MM.1S (cell line): ENCODE measurements around the gene ARF1.
A peak's percentile ranks its signal among the peaks of the same experiment; 100 is the strongest.

ENCODE experiments used
- DNase-seq: peaks from one replicate; pipeline ENCODE4 v3.0.0-alpha.2; 2015
- H2AFZ ChIP-seq: fragments of 300-600 bp; sonication (generic); 2 replicates; pipeline ENCODE4 v1.6.0; 2016; ENCODE audit warnings: antibody characterized with exemption, low read length
- H3F3A ChIP-seq: fragments of 300-600 bp; sonication (generic); 2 replicates; pipeline ENCODE4 v1.6.1; 2016; ENCODE audit warnings: mild to moderate bottlenecking, antibody characterized with exemption, low read length, moderate library complexity, mixed read lengths; ENCODE audit not compliant: insufficient read depth
- H3K27ac ChIP-seq: fragments of 300-600 bp; sonication (generic); 2 replicates; pipeline ENCODE4 v1.5.1; 2016; ENCODE audit warnings: mild to moderate bottlenecking, low read length
- H3K27me3 ChIP-seq: fragments of 300-600 bp; sonication (generic); replicated peaks from 2 replicates; pipeline ENCODE4 v1.6.0; 2016; ENCODE audit warnings: low read length; ENCODE audit not compliant: insufficient read depth
- H3K36me3 ChIP-seq: fragments of 300-600 bp; sonication (generic); replicated peaks from 2 replicates; pipeline ENCODE4 v1.6.1; 2016; ENCODE audit warnings: mild to moderate bottlenecking, low read length, mixed read lengths; ENCODE audit not compliant: insufficient read depth
- H3K4me1 ChIP-seq: fragments of 300-600 bp; sonication (generic); 2 replicates; pipeline ENCODE4 v1.6.1; 2016; ENCODE audit warnings: low read length, mixed read lengths
- H3K4me2 ChIP-seq: fragments of 300-600 bp; sonication (generic); 2 replicates; pipeline ENCODE4 v1.6.0; 2016; ENCODE audit warnings: low read depth, low read length
- H3K4me3 ChIP-seq: fragments of 300-600 bp; sonication (generic); 2 replicates; pipeline ENCODE4 v1.5.1; 2016; ENCODE audit warnings: low read length, mixed read lengths
- H3K79me2 ChIP-seq: fragments of 300-600 bp; sonication (generic); 2 replicates; pipeline ENCODE4 v1.6.1; 2016; ENCODE audit warnings: mixed run types, low read length, mixed read lengths
- H3K9ac ChIP-seq: fragments of 300-600 bp; sonication (generic); 2 replicates; pipeline ENCODE4 v1.6.1; 2016; ENCODE audit warnings: low read length, mixed read lengths
- H3K9me2 ChIP-seq: fragments of 300-600 bp; sonication (generic); replicated peaks from 2 replicates; pipeline ENCODE4 v1.6.1; 2016; ENCODE audit warnings: mild to moderate bottlenecking, low read length, mixed read lengths; ENCODE audit not compliant: insufficient read depth
- H3K9me3 ChIP-seq: fragments of 300-600 bp; sonication (generic); replicated peaks from 2 replicates; pipeline ENCODE4 v1.6.1; 2016; ENCODE audit warnings: mild to moderate bottlenecking, low read length, mixed read lengths; ENCODE audit not compliant: insufficient read depth
- H4K20me1 ChIP-seq: fragments of 300-600 bp; sonication (generic); 2 replicates; pipeline ENCODE4 v1.6.1; 2016; ENCODE audit warnings: mild to moderate bottlenecking, low read length, moderate library complexity, mixed read lengths; ENCODE audit not compliant: insufficient read depth
- EZH2 ChIP-seq: fragments of 300-600 bp; sonication (generic); optimal IDR thresholded peaks from 2 replicates; pipeline ENCODE3; 2017; ENCODE audit warnings: low read depth, mild to moderate bottlenecking, antibody characterized with exemption, low read length, mixed read lengths
- EZH2phosphoT487 ChIP-seq: fragments of 300-600 bp; sonication (generic); IDR thresholded peaks from 2 replicates; pipeline ENCODE4 v1.6.1; 2018; ENCODE audit warnings: antibody characterized with exemption, low read length
- TF ChIP-seq, protein P1 (sequence below): fragments of 300-600 bp; sonication (generic); IDR thresholded peaks from 2 replicates; pipeline ENCODE4 v1.5.1; 2016; ENCODE audit warnings: antibody characterized with exemption, low read length, mixed read lengths

Gene ARF1

DNA sequence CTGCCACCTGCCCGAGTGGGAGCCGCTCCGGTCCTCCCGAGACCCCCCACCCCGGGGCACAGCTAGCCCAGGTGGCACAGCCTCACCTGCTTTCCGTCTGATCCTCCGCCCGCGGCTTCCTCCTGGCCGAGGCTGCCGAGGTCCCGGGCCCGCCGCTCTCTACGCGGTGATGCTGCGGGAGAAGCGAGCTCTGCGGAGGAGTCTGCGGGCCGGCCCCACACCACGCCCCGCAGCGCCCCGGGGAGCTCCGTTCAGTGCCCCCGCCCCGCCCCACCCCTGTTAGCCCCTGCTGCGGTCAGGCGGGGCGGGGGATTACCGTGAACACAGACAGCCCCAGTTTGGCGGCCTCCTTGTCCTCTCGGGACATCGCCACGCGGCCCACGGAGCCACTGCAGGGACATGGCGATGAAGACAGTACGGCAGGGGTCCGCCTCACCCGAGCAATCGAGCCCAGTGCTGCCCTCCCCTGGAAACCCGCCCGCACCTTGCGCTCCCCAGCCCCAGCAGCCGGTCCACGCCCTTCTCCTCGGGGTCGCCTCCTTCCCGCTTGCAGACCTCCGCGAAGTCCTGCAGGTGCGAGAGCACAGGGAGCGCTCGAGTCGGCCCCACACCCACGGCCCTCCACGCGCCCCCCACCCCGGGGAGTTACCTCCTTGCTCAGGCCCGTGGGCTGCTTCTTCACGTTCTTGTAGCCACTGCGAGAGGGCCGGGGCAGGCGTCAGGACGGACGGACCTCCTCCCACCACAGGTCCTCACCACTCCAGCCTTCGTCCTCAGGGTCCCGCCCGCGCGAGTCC lies 19.7 kb downstream of the ARF1 start:
- peak overlapping the region; percentile 90 for H3K4me3 ChIP-seq
- no peaks in the 10 kb centered on the region for H3K9me2 ChIP-seq
- H4K20me1 ChIP-seq = peaks cover 28% of the 10 kb centered on the region
- peaks cover 65% of the 10 kb centered on the region for H3K79me2 ChIP-seq
- peak overlapping the region; percentile 82 for H3K4me2 ChIP-seq
- H3F3A ChIP-seq = peaks cover 60% of the 10 kb centered on the region
- peak overlapping the region; percentile 47; the same call in 1 of the 2 replicates for H2AFZ ChIP-seq
- H3K27me3 ChIP-seq = no peaks in the 10 kb centered on the region
- peak overlapping the region; percentile 59 for H3K9ac ChIP-seq
- peak; percentile 60 for DNase-seq
- TF ChIP-seq, protein P1, sequence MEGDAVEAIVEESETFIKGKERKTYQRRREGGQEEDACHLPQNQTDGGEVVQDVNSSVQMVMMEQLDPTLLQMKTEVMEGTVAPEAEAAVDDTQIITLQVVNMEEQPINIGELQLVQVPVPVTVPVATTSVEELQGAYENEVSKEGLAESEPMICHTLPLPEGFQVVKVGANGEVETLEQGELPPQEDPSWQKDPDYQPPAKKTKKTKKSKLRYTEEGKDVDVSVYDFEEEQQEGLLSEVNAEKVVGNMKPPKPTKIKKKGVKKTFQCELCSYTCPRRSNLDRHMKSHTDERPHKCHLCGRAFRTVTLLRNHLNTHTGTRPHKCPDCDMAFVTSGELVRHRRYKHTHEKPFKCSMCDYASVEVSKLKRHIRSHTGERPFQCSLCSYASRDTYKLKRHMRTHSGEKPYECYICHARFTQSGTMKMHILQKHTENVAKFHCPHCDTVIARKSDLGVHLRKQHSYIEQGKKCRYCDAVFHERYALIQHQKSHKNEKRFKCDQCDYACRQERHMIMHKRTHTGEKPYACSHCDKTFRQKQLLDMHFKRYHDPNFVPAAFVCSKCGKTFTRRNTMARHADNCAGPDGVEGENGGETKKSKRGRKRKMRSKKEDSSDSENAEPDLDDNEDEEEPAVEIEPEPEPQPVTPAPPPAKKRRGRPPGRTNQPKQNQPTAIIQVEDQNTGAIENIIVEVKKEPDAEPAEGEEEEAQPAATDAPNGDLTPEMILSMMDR = peak; percentile 42
- TF ChIP-seq EZH2phosphoT487 (no peak), EZH2 (no peak)
- peaks cover 13% of the 10 kb centered on the region for H3K4me1 ChIP-seq
- H3K36me3 ChIP-seq = peaks cover 16% of the 10 kb centered on the region; the same call in 1 of the 2 replicates
- H3K27ac ChIP-seq = peak overlapping the region; percentile 27; the same call in 1 of the 2 replicates
- H3K9me3 ChIP-seq = no peaks in the 10 kb centered on the region

DNA sequence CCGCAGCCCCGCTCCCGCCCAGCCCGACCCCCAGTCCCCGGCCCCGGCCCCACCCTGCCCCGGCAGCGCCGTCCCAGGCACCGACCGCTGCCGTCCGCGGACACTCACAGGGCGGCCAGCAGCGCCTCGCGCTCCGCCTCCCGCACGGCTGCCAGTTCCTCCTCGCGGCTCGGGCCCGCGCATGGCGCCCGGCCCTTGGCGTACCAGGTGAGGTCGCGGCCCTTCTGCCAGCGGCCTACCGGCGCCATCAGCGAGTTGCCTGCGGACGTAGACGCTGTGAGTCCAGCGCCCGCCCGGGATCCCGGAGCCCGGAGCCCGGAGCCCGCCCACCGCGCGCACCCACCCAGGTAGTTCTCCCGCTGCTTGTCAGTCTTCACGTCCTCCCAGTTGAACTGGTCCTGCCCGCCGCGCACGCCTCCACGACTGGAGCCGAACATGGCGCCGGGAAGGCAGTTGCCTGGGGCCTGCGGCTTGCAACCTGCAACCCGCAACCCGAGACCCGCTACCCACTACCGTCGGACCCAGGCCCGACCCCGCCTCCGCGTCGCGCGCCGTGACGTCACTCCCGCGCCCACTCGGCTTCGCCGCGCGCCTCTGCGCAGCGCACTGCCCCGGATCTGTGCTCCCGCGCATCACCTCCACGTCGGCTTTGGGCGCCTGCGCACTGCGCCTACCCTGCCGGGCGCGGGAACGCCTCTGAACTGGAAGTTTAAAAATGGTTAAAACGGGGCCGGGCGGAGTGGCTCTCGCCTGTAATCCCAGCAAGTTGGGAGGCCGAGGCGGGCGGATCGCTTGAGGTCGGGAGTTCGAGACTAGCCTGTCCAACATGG lies 20.5 kb downstream of the ARF1 start, which contains the start of gene C1orf35:
Gene C1orf35, minus strand, starts transcription at position 535 of the 830 bp plus-strand sequence. Its CDS starts 98 bp downstream, at position 437.
- H2AFZ ChIP-seq = peak within 1 kb of the TSS; percentile 88

DNA sequence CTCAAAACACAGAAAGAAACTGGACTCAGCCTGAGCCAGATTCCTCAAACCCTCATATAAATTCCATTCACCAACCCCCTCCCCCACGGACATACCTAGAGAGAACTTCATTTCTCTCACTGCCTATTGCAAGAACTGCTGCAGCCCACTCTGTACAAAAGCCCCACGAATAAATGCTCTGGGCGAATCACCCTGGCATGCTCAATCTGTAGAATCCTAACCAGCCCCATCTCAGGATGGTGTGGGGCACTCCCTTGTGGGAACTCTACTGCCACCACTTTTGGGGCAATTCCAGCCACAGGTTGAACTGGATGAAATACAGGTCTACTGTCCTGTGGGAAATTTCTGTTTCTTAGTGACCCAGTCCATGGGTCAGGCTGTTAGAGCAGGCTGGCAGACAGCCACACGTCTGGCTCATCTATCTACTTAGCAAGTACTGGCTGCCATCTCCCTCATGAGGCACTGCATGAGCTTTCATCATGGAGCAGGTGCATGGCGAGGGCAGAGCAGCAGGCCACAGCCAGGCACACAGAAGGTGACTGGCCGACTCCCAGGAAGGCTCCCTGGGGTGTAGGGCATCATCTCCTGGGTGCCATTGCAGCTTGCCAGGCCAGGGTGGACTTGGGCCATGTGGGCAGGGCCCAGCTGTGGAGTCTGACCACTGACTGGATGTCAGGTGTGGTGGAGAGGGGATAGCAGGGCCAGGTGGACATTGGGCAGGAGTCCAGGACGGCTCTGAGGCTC lies 22.2 kb downstream of the ARF1 start:
- Histone ChIP-seq H3K4me2 (peak overlapping the region; percentile 82; the same call in 1 of the 2 replicates), H3K9me3 (no peaks in the 10 kb centered on the region), H2AFZ (no peak overlapping the region), H3K9ac (peak overlapping the region; percentile 87; the same call in 1 of the 2 replicates), H3K27ac (no peak overlapping the region), H3K27me3 (no peaks in the 10 kb centered on the region), H3K36me3 (0 out of 2 replicates have a peak, but pooled peaks cover 3% of the 10 kb centered on the region), H3K79me2 (peaks cover 63% of the 10 kb centered on the region), H3K9me2 (no peaks in the 10 kb centered on the region), H3K4me3 (no peak overlapping the region), H4K20me1 (peaks cover 4% of the 10 kb centered on the region; the same call in 1 of the 2 replicates), H3K4me1 (peaks cover 26% of the 10 kb centered on the region), H3F3A (peaks cover 38% of the 10 kb centered on the region)
- no peak for TF ChIP-seq EZH2
- no peak for TF ChIP-seq EZH2phosphoT487
- TF ChIP-seq, protein P1 = no peak
- no peak for DNase-seq

More for the DNA sequence above, 20.5 kb downstream of the ARF1 start, which contains the start of gene C1orf35:
- no peaks in the 10 kb centered on the region for H3K9me2 ChIP-seq
- H3K27me3 ChIP-seq = no peaks in the 10 kb centered on the region
- peaks cover 20% of the 10 kb centered on the region for H4K20me1 ChIP-seq
- peak; percentile 98 for DNase-seq
- 0 out of 2 replicates have a peak, but pooled peaks cover 15% of the 10 kb centered on the region for H3K36me3 ChIP-seq
- peaks cover 19% of the 10 kb centered on the region for H3K4me1 ChIP-seq
- H3K9ac ChIP-seq = peak within 1 kb of the TSS; percentile 87
- no peak for TF ChIP-seq EZH2
- no peak for TF ChIP-seq EZH2phosphoT487
- TF ChIP-seq, protein P1 = no peak
- peaks cover 53% of the 10 kb centered on the region for H3F3A ChIP-seq
- peaks cover 65% of the 10 kb centered on the region for H3K79me2 ChIP-seq
- H3K4me3 ChIP-seq = peak within 1 kb of the TSS; percentile 90
- peak within 1 kb of the TSS; percentile 82 for H3K4me2 ChIP-seq
- H3K9me3 ChIP-seq = no peaks in the 10 kb centered on the region
- peak within 1 kb of the TSS; percentile 78 for H3K27ac ChIP-seq
